Myocyte (in vitro differentiated cells): Measurements from ENCODE around the gene CDYL. TPM values are rescaled to one million over a fixed set of nuclear protein-coding genes. Genes with fewer than 3 reads are reported as not detected.
"Not testable (repeated sequence)": the region's sequence is repeated elsewhere in the genome, so short reads cannot be mapped to it uniquely, and the experiment has no call there.

Source experiments
- DNase-seq: peaks from one replicate; pipeline ENCODE4 v3.0.0-alpha.2; 2012; ENCODE audit warnings: low read depth
- total RNA-seq: library from RNA; depleted of rRNA; stranded (reverse); fragments of >200 nt; gene quantifications from 2 replicates; pipeline ENCODE4 v1.2.3, GENCODE V29; 2014

The CDYL gene
- total RNA-seq, 1 donor from 2014 or later, result 23.6 TPM

DNA sequence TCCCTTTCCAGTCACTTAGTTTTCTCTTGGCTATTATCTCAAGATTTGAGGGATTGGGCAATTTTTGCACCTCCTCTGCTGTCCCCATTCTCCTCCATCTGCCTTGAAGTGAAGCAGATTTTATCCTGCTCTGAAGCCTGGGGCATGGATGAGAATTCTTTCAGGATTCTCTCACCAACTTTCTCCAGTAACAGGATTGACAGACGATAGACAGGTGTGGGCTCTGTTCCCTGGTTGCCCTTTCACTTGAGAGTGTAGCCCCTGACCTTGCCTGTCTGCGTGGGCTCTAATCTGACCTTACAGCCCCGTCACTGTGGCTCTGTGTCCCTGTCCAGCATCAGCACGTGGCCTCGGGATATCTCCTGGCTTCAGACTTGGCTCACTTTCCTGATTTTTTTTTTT lies 27.1 kb downstream of the CDYL start:
- DNase-seq, result peak; percentile 57

DNA sequence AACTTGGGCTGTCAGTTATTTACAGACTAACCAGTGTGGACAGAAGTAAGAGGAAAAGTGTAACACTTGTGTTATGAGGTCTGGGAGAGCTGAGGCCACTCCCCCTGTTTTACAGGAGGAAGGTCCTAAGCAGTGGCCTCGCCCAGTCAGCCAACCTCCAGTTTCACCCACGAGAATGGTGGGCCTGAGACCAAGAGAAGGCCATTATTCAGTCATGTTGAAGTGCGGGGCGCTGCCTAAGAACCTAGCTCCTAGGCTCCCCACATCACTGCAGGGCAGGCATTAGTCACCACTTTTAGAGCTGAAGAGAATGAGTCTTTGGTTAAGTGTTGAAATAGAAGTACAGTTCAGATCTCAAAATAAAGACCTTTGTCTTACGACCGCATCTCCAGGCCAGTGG lies 27.9 kb downstream of the CDYL start:
- DNase-seq, result peak; percentile 54

DNA sequence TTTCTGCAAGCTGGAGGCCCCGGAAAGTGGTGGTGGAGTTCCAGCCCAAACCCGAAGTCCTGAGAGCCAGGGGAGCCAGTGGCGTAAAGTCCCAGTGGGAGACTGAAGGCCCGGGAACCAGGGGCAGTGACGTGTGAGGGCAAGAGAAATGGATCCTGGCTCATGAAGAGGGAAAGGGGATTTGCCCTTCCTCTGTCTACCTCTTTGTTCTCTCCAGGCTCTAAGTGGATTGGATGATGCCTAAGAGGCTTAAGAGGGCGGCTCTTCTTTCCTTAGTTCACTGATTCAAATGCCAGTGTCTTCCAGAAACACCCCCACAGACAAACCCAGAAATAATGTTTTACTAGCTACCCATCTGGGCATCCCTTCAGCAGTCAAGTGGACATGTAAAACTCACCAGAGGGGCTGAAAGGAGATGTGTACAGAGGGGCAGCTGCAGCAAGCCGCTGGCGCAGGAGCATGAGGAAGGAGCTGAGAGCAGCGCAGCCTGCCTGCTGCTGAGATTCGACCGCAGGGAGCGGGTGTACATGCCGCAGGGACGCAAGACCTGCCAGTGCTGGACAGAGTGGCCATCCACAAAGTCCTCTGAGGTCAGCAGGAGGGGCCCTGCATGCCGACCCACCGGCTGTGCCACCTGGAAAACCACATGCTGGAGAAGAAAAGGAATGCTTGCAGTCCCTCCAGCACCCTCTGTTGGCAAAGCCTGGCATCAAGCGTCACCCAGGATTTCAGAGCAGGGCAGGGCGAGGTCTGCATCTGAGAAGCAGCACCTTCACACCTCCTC lies 29.5 kb downstream of the CDYL start:
- peak; percentile 63 for DNase-seq

- no peak for DNase-seq
These were observed 30.1 kb downstream of the CDYL start for GRCh38 chr6:4806337-4806725.

- no peak for DNase-seq
These were observed 30.6 kb downstream of the CDYL start for GRCh38 chr6:4806791-4807190.

DNA sequence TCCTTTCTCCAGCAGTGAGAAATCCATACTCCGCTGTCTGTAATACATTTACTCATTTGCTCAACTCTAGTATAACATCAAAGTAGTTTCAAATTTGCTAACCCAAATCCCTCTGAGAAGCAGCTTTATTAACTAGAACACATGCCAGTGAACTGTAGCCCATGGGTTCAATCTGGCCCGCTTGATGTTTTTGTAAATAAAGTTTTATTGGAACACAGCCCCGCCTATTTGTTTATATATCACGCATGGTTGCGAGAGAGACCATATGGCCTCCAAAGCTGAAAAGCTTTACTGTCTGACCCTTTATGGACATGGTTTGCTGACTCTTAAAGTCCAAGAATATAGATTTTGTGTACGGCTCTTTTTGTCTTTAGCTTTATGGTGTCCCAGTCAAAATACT lies 32.2 kb downstream of the CDYL start:
- DNase-seq, result no peak

GRCh38 chr6:4809999-4810918 lies 34.1 kb downstream of the CDYL start:
- peak; percentile 30 for DNase-seq

- DNase-seq, result no peak
These were observed 35.9 kb downstream of the CDYL start for GRCh38 chr6:4812068-4812467.

GRCh38 chr6:4813055-4813454 lies 36.9 kb downstream of the CDYL start:
- DNase-seq, result no peak

DNA sequence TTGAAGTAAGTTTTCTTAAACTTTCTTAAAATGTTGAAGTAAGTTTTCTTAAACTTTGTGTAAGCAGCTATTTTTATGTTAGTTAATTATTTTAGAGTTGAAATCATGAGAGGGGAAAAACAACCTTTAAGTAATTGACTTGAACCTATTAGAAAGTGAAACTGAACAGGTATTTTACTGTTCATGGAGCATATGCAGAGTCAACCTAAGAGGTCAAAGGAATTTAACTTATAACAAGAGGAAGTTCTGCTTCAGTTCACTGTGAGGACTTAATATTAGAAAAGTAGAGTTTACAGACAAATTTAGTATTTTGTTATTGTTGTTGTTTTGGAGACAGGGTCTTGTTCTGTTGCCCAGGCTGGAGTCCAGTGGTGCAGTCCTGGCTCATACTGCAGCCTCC lies 38.0 kb downstream of the CDYL start:
- DNase-seq, result no peak

GRCh38 chr6:4814987-4815386 lies 38.8 kb downstream of the CDYL start:
- DNase-seq, result no peak

DNA sequence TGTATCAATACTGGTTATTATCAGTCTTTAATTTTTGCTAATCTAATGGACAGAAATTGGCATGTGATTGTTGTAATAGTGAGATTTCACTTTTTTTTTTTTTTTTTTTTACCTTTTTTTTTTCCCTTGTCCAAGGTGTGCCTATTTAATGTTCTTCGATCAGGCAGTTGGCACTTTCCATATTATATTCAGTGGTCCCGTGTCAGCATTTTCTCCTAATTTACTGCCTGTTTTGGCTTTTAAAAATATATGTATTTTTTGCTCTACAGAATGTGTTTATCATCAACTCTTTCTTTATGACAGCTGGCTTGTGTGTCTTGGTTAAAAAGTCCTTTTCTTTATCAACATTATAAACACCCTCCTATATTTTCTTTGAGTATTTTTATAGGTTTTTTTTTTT lies 39.4 kb downstream of the CDYL start:
- DNase-seq, result no peak

GRCh38 chr6:4816904-4817303 lies 40.7 kb downstream of the CDYL start:
- DNase-seq, result no peak

DNA sequence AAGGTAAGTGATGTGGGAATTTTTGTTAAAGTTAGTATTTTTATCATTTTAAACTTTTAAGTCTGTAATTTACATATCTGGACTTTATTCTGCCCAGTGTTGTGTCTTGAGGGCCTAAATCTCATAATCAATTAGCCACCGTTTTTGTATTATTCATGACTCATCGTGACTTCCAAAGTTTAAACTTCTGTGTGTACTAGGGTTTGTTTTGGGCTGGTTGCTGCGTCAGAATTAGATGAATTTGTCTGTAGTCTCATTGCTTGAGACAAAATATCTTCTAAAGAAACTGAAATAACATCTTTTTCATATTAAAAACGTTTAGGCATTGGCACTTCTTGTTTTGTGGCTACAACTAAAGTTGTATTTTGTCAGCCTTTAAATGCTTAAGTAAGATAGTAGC lies 41.3 kb downstream of the CDYL start:
- no peak for DNase-seq

GRCh38 chr6:4818272-4818938 lies 42.2 kb downstream of the CDYL start:
- DNase-seq, result no peak

DNA sequence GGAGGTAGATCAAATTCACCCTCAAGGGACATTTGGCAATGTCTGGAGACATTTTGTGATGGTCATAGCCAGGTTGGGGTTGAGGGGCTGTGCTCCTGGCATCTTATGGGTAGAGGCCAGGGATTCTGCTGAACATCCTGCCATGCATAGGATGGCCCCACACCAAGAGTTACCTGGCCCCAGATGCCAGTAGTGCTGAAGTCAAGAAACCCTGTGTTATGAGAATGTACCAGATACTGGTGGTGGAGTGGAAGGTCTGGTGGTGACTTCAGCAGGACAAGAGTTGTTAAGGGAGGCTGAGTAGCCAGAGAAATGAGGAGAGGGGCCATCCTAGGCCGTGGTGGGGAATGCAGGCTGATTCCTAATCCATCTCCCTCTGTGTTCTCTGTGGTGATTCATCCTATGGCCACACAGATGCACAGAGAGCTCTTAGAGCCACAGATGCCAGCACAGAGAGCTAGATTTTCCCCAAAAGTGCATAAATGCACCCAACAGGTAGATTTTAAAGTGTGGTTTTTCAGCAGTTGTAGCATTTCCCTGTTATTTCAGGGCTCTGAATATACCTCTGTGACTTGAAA lies 43.6 kb downstream of the CDYL start:
- no peak for DNase-seq

DNA sequence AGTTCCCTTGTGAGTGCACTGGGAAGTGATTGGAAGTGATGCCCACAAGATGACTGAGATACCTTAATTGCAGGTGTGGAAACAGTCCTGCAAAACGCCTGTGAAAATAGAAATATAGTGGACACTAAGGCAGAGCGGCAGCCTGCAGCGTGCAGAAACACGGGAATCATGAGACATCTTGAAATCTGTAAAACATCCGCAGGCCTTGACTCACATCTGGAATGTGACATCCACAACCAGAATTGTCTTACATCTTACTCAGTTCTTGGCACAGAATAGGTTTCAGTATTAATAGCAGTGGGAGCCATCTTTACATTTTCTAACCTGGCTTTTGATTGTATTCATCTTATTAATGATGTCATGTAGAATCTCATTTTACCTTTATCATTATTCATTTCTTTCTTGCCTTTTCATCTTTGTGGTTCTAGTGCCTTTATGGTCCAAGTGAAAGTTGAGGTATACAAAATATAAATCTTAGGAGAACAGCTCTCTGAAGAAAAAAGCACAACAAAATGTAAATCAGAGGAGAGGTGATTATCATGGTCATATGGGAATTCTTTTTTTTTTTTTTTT lies 44.6 kb downstream of the CDYL start:
- DNase-seq, result no peak

DNA sequence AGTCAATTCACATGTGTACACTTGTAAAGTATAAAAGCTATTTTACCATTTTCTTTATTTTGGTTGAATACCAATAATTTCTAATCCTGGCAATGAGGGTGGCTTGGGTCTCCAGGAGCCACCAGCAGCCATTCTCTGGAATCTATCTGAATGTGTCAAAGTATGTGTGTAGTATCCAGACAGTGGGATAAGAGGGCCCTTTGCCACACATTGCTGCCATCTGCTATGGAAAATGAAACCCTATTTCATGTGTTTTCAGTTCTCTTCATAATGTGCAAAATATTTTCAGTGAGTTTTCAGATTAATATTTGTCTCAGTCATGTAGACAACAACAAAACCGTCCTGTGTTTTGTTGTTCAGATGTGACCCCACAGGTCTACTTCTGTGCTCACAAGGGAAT lies 46.3 kb downstream of the CDYL start:
- no peak for DNase-seq

DNA sequence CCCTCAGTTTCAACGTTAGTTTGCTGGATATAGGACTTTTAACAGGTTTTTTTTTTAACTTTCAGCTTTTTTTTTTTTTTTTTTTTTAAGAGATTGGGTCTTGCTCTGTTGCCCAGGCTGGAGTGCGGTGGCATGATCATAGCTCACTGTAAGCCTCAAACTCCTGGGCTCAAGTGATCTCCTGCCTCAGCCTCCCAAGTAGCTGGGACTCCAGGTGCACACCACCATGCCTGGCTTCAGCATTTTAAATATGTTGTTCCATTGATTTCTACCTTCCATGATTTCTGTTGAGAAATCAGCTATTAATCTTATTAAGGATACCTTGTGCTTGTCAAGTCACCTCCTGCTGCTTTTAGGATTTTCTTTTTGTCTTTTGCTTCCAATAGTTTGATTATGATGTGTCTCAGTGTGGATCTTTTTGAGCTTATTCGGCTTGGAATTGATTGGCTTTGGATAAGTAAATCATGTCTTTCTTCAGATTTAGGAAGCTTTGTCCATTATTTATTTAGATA lies 52.0 kb downstream of the CDYL start:
- no peak for DNase-seq

GRCh38 chr6:4829089-4829488 lies 52.9 kb downstream of the CDYL start:
- no peak for DNase-seq

DNA sequence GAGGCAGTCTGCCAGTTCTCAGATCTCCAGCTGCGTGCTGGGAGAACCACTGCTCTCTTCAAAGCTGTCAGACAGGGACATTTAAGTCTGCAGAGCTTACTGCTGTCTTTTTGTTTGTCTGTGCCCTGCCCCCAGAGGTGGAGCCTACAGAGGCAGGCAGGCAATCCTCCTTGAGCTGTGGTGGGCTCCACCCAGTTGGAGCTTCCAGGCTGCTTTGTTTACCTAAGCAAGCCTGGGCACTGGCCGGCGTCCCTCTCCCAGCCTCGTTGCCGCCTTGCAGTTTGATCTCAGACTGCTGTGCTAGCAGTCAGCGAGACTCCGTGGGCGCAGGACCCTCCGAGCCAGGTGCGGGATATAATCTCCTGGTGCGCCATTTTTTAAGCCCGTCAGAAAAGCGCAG lies 59.3 kb downstream of the CDYL start:
- DNase-seq, result not testable (repeated sequence)
